Keratinocyte (primary cell): ENCODE data around the gene RBM41.

Experiments
- CTCF ChIP-seq, 3 experiments: IDR thresholded peaks in 1 of 3; conservative IDR thresholded peaks in 1 of 3; optimal IDR thresholded peaks in 1 of 3; 2 replicates in 2 of 3; 3 replicates in 1 of 3; pipeline versions ENCODE3 to v1.5.1; 2011; ENCODE audit warnings: low read length in 3 of 3, mild to moderate bottlenecking in 3 of 3, moderate library complexity in 2 of 3, control low read depth in 1 of 3, inconsistent platforms in 1 of 3; ENCODE audit not compliant: insufficient read depth in 2 of 3; ENCODE audit errors: extremely low read depth in 1 of 3
- EZH2 ChIP-seq: IDR thresholded peaks from one replicate; pipeline ENCODE4 v1.6.1; 2012; ENCODE audit warnings: inconsistent platforms, mild to moderate bottlenecking, low read length, moderate library complexity

GRCh38 chrX:107146670-107147069 lies 28.0 kb upstream of the RBM41 start:
- TF ChIP-seq CTCF (optimal IDR thresholded peaks at IDR 0.05 in 1 of 3, IDR thresholded peaks at IDR 0.05 in 1 of 3, conservative IDR thresholded peaks at IDR 0.05 in 1 of 3; ENCODE audit: extremely low read depth in 1 of 3, insufficient read depth in 2 of 3, low read length in 3 of 3) (no peak), EZH2 (no peak)
